GM21423 (cell line): ENCODE data around the gene CARD19.
A peak's percentile ranks its signal among the peaks of the same experiment; 100 is the strongest.

ENCODE experiments used
- ATAC-seq: cut with Tn5 transposase; IDR thresholded peaks from one replicate; pipeline ENCODE4 v1.9.1; 2021; ENCODE audit warnings: mild to moderate bottlenecking, moderate library complexity; ENCODE audit not compliant: unreplicated experiment

CARD19 gene

GRCh38 chr9:93086447-93087224, 9.4 kb upstream of the CARD19 start:
- ATAC-seq: no peak

DNA sequence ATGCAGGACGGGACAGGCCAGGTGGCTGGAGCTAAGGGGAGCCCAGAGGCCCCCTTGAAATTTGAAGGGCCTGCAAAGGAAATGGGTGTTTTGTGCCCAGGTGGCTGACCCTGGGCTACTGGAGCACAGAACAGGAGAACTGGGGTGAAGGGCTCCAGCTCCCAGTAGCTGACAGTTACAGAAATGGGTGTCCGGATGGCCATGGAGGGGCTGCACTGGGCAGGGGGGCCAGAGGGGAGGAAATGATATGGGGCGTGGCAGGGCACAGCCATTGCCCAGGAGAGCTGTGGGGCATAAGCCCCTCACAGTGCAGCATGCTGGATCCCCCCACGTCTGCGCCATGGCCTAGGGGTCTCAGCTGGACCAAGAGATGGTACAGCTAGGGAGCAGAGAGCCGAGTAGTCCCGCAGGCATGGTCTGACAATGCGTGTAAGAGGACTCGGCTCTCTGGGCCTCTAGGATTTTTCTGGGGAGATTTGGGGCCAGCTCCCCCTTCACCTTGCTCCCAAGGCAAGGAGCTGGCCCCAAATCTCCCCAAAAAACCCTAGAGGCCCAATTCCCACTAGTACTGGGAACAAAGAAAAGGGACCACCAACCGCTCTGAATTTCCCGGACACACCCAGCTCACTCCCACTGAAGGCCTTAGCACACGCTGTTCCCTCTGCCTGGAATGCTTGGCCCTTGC, 7.9 kb upstream of the CARD19 start:
- ATAC-seq: no peak

DNA sequence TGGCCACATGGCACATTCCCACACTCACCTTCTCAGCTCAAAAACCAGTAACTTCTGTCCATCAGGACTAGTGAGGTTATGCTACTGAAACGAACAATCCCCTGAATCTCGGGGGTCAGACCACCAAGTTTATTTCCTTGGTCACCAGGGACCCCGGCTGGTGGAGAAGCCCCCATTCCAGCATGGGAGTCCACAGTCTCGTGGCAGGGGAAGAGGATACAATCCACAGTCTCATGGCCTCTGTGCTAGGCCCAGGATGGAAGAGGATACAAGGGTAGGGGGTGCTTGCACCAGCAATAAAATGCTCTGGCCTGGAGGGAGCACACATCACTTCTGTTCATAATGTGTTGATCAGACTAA, 7.4 kb upstream of the CARD19 start:
- no peak for ATAC-seq

DNA sequence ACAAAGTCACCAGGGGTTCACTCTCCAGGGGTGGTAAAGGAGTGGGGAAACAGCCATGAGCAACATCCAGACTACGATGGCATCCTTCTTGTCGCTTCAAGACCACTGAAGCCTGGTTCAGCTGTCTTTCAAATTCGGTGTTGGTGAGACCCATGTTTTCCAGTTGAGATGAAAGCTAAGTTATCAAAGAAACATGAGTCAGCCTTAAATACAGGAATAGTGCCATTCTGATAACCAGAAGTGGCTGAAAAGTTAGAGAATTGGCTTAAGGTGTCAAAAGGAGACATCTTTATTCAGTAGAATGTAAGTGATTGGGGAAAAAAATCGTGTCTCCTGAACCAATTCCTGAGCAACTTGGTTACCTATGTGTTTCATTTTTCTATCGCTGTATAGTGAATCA, 7.0 kb upstream of the CARD19 start:
- no peak for ATAC-seq

DNA sequence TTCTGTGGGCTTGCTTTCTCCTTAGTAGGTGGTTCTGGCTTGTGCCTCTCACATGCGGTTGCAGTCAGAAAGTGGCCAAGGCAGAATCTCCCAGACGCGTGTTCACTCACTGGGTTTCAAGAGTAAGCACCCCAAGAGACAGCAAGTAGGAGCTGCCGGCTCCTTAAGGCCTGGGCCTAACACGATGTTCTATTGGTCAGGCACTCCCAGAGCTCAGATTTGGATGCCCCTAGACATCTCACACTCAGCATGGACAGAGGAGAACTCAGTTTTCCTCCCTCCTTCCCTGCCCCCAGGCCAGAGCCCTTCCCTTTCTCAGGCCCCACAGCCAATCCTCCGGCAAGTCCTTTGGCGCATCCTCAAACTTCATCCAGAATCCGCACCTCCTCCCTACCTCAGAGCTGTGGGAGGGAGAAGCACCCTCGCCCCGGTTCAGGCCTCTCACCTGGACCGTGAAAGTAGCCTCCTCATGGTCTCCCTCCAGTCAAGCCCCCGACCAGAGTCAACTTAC, 6.5 kb upstream of the CARD19 start:
- ATAC-seq: no peak

GRCh38 chr9:93090091-93090655, 5.8 kb upstream of the CARD19 start:
- ATAC-seq: no peak

DNA sequence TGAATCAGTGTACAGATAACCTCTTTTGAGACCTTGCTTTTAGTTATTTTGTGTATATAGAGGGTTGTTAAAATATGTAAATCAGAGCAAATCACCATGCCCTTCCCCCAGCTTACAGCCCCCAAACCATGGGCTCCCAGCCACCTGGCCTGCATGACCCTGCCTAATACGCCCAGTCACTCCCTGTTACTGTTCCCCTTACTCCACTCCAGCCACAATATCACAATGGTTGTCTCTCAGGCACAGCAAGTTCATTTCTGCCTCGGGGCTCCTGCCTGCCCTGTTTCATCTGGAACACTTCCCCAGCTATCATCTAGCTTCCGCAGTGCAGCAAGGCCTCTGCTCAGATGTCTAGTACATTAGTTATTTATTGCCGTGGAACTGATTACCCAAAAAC, 5.0 kb upstream of the CARD19 start:
- no peak for ATAC-seq

- ATAC-seq: no peak
Measured at GRCh38 chr9:93091453-93092081, 4.5 kb upstream of the CARD19 start.

GRCh38 chr9:93092251-93092991, 3.6 kb upstream of the CARD19 start:
- no peak for ATAC-seq

- no peak for ATAC-seq
Measured at GRCh38 chr9:93093127-93093876, 2.7 kb upstream of the CARD19 start.

- ATAC-seq: no peak
Measured at GRCh38 chr9:93093877-93094657, 1.9 kb upstream of the CARD19 start.

- no peak for ATAC-seq
Measured at GRCh38 chr9:93094658-93095204, 1.3 kb upstream of the CARD19 start.

DNA sequence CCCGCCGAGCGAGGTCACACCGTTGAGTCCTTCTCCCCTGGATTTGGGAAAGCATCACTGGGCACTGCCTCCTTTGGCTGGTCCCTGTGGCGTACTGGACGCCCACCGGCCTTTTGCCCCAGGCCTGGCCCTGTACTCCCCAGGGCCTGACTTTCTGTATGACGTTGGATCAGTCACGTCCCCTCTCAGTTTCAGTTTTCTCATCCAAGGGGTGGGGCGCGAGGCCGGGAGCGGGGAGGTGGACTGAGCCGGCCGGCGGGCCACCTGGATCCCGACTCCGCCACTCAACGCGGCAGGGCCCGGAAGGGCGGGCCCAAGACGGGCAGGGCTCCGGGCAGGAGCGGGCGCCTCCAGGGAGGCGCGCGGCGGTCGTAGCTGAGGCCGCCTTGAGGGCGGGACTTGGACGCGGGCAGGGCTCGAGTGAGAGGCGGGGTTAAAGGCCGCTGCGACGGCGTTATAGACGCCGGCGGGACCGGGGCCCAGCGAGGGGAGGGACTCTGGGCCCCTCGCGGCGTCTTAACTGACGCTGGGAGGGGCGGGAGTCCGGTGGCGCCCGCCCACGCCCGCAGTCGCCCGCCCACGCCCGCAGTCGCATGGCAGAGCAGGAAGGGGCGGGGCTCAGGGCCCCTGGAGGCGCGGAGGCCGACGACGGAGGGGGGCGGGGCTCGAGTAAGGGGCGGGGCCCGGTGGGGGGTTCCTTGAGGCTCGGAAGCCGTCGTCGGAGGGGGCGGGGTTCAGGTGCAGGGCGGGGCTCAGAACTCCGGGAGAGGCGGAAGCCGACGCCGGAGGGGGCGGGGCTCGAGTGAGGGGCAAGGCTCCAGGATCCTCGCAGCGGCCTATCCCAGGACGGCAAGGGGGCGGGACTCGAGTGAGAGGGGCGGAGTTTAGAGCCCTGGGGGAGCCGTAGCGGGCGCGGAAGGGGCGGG, 549 bp upstream of the CARD19 start:
- ATAC-seq: peak; percentile 56

- ATAC-seq: no peak
Measured at GRCh38 chr9:93096811-93097382, 880 bp downstream of the CARD19 start.

DNA sequence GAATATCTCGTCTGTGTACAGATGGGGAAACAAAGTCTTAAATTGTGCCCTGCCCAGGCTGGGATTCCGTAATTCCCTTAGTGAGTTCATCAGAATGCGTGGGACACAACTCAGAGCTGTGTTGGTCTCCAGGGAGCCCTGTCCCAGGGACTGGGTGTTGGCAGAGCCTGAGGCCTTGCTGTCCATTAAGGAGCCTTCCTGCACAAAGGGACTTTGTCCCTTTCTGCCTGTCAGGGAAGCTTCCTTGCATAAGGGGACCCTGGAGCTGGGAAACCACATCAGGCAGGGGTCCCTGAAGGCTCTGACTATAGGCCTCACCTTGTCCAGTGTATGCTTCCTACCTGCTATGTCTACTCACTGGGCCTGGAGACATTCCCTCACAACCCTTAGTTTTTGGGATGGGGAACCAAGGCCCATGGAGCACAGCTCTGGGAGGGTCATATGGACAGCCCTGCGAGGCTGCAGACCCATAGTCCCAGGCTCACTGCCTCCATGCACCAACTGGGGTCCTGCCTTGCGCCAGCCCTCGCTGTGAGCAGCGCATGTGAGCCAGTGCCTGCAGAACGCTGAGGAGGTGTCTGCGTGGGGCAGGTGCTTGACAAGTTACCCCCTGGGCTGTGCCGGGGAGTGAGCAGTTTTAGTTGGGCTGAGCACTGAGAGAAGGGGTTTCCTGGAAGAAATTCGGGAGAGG, 1.6 kb downstream of the CARD19 start:
- ATAC-seq: no peak

DNA sequence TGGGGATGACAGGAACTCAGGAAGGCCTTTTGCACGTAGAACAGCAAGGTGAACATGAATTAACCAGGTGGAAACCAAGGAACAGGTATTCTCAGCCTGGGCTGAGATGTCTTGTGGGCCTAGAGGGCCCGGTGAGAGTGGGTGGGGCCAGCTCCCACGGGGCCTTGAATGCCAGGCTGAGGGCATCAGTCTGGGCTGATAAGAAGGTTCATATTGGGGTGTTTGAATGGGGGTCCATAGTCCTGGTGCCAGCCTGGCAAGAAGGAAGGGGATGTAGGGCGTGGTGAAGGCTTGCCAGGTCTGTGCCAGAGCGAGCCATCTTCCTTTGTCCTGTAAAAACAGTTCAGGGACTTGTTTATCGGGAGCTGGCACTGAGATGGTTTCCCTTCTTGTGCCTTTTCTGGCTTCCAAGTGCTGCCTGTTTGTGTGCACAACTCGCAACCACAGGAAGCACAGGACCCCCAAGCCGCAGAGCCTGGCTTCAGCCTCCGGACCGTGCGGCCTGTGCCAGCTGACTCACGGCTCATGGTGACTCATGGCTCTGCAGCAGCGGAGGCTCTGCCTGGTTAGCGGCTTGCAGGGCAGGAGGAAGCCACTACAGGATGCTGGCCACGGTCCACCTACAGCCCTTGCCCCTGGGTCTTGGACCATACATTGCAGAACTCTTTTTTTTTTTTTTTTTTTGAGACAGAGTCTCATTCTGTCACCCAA, 2.4 kb downstream of the CARD19 start:
- ATAC-seq: no peak
